GM19239 (cell line): ENCODE results near the gene CLCN4.

ENCODE experiments used
- DNase-seq: peaks from one replicate; pipeline ENCODE4 v3.0.0; 2011; ENCODE audit warnings: low spot score; ENCODE audit not compliant: insufficient read length
- FAIRE-seq: peaks from 2 replicates; lab custom pipeline; 2011; peaks lifted over from hg19 to GRCh38; lab: Jason Lieb, UNC

Gene CLCN4

GRCh38 chrX:10165580-10166247 is 8.9 kb downstream of the CLCN4 start:
- DNase-seq (no peak), FAIRE-seq (peak; percentile 59)

DNA sequence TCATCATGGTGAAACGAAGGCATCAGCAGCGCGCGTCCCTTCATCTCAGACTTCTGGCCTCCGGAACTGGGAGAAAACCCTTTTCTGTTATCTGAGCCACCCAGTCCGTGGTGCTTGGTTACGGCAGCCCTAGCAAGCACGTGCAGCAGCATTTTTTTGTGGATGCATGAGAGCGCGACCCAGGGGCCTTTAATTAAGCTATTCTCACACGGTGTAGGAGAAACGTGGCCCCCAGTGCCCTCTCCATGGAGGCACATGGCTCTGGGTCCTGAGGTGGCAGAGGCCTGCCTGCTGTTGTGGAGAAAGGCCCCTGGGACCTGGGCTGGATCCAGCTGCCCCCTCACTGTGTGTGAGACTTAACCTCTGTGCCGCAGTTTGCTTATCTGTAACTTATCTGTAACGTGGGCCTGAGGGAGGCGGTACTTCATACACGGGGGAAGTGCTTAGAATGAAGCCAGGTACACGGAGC is 9.5 kb downstream of the CLCN4 start:
- FAIRE-seq = no peak
- no peak for DNase-seq

DNA sequence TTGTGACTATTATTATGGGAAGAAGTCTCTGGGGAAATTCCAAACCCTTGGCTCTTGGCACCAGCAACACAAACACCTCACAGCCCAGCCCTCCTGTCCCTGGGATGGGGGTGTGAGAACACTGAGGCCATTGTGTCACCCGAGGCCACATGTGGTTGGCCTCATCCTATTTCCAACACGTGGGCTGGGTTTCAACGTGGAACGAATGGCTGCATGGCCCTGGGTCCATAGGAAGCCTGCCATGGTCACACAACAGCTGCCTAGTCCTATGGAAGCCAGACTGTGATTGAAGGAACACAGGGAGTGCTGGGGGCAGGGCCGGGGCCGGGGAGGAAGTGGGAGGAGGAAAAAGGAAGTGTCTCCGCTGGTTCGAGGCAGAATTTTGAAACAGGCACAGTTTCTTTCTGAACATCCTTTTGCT is 10.0 kb downstream of the CLCN4 start:
- FAIRE-seq = peak; percentile 8
- no peak for DNase-seq

DNA sequence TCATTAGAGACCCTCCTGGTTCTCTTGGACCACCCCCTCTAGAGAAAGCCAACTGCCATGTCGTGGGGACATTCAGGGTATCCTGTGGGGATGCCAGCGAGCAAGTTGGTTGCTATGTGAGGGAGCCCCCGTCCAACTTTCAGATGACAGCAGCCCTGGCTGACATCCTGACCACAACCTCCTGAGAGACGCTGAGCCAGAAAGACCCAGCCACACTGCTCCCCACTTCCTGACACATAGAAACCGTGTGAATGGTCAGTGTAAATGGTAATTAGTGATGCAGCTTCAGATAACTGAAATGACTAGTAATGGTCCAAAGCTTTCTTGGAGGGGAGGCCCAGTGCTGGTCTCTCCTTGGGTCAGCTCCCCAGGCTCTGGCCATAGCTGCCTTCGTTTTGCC is 10.8 kb downstream of the CLCN4 start:
- DNase-seq = no peak
- peak; percentile 87 for FAIRE-seq

GRCh38 chrX:10168226-10168625 is 11.5 kb downstream of the CLCN4 start:
- no peak for DNase-seq
- FAIRE-seq = no peak

DNA sequence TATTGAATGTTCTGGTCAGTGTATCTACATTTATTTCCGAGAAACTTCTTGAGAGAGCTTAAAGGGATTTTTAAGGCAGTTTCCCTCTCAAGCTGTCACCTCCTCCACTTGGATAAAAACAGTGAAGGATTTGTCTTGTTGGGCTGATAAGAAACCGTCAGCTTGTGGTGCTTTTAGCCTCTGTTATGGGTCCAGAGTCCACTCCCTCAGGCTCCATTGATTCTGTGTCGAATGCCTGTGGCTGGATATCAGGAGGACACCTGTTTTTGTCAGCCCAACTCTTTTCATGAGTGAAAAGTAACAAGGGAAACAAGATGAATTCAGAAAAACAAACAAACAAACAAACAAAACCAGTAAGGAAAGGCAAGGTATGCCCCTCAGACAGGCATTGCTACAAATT is 12.4 kb downstream of the CLCN4 start:
- no peak for FAIRE-seq
- no peak for DNase-seq

DNA sequence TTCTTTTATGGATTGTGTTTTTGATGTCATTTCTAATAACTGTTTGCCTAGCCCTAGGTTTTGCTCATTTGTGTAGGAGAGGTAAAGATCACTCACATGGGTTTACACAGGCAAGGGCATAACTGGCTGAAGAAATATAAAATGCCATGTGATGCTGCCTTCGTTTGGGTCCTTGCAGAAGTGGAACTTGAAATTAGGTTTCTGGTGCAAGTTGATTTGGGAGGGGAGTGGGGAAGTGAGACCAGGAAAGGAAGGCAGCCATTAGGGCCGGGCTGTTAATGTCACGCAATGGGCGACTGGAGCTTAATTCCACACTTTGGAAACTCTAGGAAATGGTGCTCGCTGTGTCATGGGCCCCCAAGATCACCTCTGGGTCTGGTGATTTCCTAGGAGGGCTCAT is 14.5 kb downstream of the CLCN4 start:
- DNase-seq (no peak), FAIRE-seq (peak; percentile 71)

DNA sequence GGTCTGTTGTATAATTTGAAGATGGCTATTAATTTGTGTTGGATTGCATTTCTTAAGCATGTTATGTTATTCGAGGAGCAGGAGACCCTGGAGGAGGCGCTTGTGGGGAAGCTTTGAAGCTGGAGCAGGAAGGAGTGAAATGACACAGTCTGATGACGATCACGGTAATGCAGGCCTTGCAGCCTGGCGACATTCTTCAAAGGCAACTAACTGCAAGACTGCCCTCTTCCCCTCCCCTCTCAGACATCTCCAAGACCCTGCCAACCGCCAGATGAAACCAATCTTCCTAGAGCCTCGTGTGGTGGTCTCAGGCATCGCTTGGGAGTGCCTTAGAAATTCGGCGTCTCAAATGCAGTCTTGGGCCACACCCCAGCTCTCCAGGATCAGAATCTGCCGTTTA is 16.1 kb downstream of the CLCN4 start:
- DNase-seq (no peak), FAIRE-seq (no peak)

GRCh38 chrX:10173331-10173900 is 16.6 kb downstream of the CLCN4 start:
- DNase-seq = no peak
- no peak for FAIRE-seq

- no peak for FAIRE-seq
- DNase-seq = no peak
These were observed 17.3 kb downstream of the CLCN4 start for GRCh38 chrX:10174051-10174450.

DNA sequence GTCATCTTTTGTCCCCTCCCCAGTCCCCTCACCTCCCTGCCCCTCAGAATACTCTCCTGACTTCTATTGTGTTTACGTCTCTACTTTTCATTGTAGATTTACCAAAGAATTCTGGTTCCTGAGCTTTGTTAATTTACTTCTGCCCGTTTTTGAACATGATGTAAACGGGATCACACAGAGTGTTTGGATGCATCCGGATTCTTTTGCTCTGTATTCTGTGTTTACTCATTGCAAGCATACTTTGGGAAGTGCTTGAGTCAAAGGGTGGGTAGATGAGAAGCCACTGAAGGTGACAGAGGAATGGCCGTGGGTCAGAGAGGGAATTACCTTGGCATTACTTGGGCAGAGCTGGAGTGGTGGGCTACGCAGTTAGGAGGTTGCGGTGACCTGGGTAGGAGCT is 18.0 kb downstream of the CLCN4 start:
- DNase-seq (no peak), FAIRE-seq (no peak)

GRCh38 chrX:10175319-10175871 is 18.6 kb downstream of the CLCN4 start:
- FAIRE-seq (no peak), DNase-seq (no peak)

DNA sequence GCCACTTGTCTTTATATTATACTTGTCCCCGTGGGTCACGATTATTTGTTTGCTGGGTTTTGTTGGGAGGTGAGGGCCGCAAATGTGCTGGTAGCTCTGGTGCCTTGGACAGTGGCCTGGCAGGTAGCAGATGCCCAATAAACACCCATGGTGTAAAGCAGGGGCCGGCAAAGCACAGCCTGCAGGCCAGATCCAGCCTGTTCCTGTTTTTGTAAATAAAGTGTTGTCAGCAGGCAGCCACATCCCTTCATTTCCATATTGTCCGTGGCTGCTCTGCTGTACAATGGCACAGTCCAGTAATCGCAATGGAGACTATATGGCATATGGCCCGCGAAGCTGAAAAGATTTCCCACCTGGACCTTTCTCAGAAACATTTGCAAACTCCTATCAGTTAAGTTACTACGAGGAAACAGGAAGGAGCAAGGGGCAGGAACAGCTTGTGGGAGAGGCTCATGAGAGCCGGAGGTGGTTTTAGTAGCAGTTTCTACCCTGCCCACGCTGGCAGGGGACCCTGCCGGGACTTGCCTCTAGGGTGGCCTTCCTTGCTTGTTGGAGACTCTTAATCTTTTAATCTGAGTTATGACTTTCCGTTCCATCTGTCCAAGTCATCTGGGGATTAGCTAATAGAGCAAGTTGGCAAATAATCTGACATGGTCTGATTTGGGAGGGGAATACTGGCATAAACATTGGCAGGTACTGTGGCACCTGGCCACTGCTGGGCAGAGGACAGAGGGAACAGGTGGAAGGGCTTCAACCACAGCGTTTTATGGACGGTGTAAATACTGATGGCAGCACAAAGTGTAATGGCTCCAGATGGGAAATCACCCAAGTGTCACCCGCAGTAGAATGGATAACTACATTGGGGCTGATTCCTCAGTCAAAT is 19.6 kb downstream of the CLCN4 start:
- DNase-seq (no peak), FAIRE-seq (peak; percentile 21)

DNA sequence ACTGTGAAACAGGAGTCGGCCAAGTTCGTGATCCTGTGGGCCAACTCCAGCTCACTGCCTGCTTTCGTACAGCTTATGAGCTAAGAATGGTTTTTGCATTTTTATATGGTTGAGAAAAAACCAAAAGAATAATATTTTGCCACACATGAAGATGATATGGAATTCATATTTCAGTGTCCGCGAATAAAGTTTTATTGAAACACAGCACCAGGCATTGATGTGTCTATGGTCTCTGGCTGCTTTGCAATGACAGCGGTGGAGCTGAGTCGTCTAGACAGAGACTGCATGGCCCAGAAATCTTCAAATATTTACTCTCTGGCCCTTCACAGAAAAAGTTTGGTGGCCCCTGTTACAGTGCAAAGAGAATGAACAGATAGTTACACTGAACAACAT is 20.2 kb downstream of the CLCN4 start:
- FAIRE-seq (peak; percentile 59), DNase-seq (no peak)

DNA sequence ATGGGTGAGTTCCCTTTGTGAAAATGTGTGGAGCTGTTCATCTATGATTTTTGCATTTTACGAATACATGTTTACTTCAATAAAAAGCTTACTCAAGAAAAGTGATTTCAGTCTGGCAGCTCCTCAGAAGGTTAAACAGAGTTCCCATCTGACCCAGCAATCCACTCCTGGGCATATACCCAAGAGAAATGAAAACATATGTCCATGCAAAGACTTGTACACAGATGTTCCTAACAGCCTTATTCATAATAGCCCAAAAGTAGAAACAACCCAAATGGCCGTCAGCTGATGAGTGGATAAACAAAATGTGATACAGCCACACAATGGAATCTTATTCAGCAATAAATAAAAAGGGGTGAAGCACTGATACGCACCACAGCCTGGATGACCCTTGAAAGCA is 20.8 kb downstream of the CLCN4 start:
- DNase-seq (no peak), FAIRE-seq (peak; percentile 72)

- FAIRE-seq (no peak), DNase-seq (no peak)
These were observed 22.2 kb downstream of the CLCN4 start for GRCh38 chrX:10178866-10179463.

DNA sequence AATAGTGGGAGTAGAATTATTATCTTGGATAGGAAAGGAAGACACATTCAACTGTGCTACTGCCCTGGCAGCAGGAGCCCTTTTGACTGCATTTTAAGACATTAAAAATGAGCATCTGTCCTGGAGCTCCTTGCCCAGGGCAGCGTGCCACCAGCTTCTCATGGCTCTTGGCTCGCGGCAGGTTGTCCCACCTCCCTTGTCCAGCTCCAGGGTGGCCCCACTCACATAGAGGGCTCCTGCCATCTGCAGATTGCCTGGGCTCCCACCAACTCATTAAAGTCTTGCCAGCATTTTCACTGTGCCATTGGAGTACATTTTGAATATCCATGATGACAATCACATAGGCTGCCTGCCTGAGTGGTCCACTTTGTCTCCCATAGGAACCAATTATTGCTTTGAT is 27.0 kb downstream of the CLCN4 start:
- FAIRE-seq = no peak
- DNase-seq = no peak

- no peak for FAIRE-seq
- DNase-seq = no peak
These were observed 27.6 kb downstream of the CLCN4 start for GRCh38 chrX:10184411-10184810.

- FAIRE-seq (no peak), DNase-seq (no peak)
These were observed 29.6 kb downstream of the CLCN4 start for GRCh38 chrX:10186355-10186754.

- FAIRE-seq = no peak
- DNase-seq = no peak
These were observed 30.6 kb downstream of the CLCN4 start for GRCh38 chrX:10187421-10187820.
